ENCODE results near the gene CAMTA1.
A peak's percentile ranks its signal among the peaks of the same experiment; 100 is the strongest.
"Not testable (repeated sequence)": the region's sequence is repeated elsewhere in the genome, so short reads cannot be mapped to it uniquely, and the experiment has no call there.

CAMTA1 gene

DNA sequence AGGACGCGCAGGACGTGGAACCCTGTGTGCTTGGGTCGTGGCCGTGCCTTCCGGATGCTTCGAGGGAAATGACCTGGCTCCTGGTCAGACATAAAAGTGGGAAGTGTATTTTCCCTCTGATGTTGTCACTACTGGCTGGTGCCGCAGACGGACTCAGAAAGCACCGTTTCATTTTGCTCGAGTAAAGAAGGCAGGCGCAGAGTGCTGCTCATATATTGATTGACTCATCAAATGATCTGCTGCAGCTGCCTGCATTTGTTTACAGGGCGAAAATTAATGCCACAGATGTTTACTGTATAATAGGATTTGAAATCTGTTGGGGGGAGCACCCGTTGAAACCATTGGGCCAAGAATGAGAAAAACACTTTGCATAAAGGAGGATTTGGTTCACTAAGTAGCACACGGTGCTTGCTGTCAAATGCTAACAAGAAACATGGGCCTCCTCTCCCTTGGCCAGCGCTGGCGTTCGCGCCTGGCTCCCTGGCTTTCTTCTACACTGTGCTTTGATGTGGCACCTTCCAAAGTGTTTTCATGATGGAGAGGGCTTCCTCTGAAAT, 365.5 kb downstream of the CAMTA1 start:
- no peak for DNase-seq (ENCODE audit: low spot score)

DNA sequence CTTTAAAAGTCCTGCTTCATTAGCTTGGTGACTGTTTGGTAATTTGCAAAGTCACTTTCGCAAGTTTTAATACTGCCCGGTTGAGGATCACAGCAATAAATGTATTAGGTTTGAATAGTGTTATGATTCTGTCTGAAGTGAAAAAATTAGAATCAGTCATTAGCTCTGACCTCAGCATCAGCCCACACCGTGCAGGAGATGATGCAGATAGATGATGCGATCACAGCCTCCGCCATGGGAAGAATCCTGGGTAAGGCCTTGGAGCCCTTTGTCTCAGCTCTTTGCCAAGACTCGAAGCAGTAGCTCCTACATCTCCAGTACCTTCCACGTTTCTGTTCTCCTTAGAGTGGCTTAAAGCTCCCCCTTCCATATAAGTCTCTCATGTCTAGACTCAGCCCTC, 366.7 kb downstream of the CAMTA1 start:
- no peak for DNase-seq (ENCODE audit: low spot score)

DNA sequence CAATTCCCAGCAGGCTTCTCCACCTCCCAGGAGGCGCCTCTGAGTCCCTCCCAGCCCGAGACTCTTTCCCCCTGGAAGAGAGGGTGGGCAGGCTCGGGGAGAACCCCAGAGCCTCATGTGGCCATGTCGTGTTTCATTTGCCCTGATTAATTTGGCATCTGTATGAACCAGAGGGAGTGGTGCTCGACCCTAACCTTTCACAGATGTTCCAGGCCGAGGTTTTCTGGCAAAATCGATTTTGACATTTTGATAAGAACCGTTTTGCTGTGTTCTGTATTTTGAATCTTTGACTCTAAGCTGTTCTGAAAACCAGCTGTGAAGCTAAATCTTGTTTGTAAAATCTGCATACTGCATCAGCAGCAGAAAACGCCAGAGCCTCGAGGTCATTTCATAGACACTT, 367.4 kb downstream of the CAMTA1 start:
- DNase-seq (ENCODE audit: low spot score) = no peak

DNA sequence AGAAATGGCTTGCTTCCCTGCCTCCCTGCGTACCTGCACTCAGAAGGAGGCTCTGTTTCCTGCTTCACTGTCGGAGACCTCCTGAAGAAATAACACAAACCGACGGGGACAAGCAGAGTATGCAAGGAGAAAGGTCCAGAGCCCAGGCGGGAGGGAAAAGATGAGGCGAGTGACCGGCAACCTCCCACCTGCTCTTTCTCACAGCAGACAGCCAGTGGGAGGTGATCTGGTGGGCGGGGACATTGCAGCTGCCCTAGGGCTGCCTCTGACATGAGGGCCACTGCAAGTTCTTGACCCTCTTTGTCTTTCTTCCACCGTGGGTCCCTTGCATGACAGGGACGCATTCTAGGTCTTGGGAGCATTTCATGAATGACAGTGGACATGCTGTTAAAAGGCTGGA, 368.2 kb downstream of the CAMTA1 start:
- no peak for DNase-seq (ENCODE audit: low spot score)

DNA sequence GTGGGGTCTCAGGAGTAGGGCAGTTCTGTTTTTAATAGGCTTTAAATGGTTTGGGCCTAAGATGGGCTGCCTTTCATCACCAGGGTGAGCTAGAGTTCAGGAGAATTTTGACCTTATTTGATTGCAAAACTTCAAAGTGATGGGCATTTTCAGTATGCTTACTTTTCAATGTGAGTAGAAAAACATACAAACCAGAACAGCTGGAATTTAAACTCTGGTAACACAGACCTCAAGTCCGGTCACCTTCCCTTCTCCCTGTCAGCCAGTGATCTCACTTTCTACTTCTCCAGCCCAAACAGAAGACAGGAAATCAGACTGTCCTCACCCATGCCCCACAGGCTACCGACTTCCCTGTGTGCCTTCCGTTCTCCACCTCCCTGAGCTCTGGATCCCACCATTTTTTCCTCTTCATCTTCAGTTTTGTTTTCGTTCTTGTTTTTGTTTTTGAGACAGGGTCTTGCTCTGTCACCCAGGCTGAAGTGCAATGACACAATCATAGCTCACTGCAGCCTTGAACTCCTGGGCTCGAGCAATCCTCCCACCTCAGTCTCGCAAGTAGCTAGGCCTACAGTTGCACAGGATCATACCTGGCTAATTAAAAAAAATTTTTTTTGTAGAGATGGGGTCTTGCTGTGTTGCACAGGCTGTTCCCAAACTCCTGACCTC, 374.0 kb downstream of the CAMTA1 start:
- DNase-seq (ENCODE audit: low spot score) = no peak

DNA sequence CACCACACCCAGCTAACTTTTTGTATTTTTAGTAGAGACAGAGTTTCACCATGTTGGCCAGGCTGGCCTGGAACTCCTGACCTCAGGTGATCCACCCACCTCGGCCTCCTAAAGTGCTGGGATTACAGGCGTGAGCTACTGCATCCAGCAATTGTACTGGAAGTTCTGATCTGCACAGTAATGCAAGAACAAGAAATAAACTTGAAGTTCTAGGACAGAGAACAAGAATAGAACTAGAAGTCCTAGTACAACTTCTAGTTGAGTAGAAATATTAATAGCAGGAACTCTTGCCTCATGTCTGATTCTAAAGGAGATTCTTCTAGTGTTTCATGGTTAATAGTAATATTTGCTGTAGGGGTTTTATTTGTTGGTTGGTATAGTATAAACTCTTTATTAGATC, 383.3 kb downstream of the CAMTA1 start:
- DNase-seq (ENCODE audit: low spot score) = not testable (repeated sequence)

DNA sequence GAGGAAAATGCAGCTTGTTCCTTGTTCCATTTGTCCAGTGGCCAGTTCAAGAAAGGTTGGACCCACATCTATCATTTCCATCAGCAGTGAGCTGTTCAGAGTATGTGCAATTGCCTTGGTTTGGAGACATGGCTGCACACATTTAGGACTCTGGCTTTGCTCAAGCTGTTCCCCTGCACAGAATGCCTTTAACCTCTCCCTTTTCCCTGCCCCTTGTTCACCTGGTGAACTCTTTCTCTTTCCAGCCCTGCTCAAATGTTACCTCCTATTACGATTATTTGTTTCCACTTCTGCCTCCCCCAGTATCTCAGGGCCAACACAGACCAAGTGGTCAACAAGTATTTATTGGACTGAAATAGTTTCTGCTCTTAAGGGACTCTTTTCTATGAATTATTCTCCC, 385.9 kb downstream of the CAMTA1 start:
- no peak for DNase-seq (ENCODE audit: low spot score)

DNA sequence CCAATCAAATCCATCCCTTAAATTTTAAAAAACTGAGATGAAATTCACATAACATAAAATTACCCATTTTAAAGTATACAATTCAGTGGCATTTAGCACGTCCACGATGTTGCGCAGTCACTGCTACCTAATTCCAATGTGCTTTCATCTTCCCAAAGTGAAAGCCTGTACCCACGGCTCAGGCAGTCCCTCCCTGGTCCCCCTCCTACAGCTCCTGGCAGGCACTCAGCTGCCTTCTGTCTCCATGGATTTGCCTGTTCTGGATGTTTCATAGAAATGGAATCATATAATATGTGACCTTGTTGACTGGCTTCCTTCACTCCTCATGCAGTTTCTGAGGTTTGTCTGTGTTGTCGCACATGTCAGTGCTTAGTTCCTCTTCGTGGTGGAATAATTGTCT, 386.3 kb downstream of the CAMTA1 start:
- DNase-seq (ENCODE audit: low spot score) = peak; percentile 14

DNA sequence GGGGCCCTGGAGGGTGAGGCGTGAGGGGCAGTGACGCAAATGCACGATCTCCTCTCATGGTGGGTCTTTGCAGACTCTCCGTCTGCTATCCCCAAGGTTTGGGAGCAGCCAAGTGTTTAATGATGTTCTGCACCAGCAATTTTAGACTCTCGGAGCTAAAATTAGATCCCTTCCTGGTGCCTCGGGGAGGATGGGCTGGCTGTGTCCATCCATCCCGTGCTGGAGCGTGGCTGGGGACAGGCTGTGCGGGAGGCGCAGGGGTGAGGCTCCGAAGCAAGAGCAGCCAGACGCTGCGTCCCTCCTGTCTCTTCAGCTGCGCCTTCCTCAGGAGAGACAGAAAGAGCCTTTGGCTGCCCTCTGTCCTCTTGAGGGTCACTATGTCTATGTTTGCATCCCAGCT, 387.6 kb downstream of the CAMTA1 start:
- DNase-seq (ENCODE audit: low spot score) = no peak

DNA sequence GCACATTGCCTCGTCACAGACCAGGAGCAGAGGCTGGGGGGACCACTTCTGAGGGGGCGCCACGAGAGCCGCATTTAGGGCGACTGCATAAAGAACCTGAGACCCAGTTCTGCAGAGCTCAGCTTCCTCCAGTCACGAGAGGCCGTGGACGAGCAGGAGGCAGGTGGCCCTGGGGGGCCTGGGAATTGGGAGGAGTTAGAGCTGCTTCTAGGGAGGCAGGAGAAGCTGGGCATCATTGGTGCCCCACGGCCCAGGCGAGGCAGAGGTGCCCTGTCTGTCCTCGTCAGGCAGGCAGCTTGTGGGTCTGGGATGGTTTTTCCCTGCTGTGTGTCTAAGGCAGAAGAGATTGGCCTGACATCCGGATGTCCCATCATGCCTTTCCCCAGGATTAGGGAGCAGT, 389.3 kb downstream of the CAMTA1 start:
- no peak for DNase-seq (ENCODE audit: low spot score)

DNA sequence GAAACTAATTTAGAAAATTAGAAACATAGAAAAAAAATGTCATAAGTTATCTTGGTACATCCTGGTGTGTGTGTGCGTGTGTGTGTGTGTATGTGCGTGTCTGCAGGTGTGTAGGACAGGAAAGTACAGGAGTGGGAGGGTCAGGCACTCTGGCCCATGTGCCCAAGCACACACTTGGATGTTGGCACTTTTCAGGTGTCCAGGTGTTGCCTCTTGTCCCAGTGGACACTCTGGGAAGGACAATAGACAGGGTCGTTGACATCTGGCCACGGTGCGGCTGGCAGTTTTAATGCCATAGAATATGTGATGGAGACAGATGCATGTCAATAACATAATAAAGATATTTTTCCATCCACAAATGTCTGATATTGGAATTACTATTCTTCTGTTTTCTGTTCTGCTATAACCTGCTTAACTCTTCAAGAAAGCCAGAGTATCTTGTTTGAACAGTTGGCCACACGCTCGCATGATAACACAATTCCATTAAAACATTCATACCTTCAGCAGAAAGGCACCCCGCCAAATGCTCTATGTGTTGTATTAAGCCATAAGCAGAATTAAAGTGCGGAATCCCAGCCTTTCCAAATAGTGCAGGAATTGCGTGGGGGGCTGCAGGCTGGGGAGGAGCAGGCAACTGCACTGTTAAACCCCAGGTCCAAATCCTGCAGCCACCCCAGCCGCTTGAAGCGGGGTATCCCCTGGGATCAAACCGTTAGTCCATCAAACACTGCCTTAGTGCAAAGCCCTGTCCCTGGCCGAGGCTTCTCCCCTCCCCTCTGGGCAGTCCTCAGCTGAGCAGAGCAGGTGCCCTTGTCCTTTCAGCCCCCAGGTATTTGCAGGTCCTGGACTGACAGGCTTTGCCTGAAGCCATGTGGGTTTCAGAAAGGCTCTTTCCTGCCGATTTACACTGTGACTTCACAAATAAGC, 390.0 kb downstream of the CAMTA1 start:
- DNase-seq (ENCODE audit: low spot score) = no peak

DNA sequence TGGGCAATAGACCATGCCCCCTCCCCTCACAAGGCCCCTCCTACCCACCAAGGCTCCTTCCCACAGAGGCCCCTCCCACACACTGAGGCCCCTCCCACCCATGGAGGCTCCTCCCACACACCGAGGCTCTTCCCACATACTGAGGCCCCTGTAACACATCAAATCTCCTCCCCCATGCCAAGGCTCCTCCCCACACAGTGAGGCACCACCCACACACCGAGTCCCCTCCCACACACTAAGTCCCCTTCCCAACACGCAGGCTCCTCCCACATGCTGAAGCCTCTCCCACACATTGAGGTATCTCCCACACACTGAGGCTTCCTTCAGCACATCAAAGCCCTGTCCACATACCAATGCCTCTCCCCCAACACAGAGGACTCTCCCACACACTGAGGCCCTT, 391.8 kb downstream of the CAMTA1 start:
- DNase-seq (ENCODE audit: low spot score) = no peak

DNA sequence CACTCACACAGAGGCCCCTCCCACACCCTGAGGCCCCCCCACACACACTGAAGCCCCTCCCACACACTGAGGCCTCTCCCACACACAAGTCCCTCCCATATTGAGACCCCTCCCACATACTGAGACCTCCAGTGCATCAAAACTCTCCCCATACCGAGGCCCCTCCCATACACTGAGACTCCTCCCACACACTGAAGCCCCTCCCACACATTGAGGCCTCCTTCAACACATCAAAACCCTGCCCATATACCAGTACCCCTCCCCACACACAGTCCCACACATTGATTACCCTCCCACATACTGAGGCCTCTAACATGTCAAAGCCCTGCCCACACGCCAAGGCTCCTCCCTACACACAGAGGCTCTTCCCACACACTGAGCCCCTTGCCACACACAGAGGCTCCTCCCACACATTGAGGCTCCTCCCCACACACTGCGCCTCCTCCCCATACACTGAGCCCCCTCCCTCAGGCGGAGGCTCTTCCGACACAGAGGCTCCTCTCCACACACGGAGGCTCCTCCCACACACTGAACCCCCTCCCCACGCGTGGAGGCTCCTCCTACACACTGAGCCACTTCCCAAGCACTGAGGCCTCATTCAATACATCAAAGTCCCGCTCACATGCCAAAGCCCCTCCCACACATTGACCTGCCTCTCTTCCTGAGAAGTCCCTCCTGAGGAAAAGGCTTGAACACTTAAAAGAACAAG, 392.3 kb downstream of the CAMTA1 start:
- DNase-seq (ENCODE audit: low spot score) = no peak

DNA sequence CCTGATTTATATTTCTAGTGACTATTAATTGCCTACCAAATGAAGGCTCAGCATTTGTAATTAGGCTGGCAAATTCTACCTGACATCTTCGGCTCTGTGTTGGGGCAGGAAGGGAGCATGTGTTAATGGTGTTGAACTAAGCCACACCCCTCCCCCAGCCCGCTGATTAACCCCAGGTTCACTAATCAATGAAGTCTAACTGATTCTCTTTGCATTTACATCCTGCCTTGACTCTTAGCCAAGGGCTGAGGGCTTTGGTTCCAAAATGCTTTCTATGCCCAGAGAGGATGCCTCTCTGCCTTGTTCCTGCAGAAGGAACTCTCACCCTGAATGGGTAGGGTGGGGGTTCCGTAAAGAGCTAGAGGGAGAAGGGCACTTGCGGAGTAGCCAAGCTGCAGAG, 393.1 kb downstream of the CAMTA1 start:
- no peak for DNase-seq (ENCODE audit: low spot score)

DNA sequence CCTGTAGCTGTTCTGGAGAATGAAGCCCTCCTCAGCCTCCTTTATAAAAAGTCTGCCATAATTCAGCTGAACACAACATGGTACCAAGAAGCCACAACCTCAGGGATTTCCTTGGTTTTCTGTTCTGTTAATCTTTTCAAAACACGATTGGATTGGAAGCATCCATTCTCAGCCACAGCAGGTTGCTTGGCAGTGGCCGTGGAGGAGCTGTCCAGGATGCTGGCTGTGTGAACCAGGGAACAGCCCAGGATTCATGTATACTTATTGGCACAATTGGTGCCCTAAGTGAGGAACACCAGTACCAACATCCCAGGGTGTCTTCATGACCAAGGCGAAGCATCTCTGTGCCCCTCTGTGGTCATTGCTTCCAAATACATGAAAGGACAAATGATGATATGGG, 393.5 kb downstream of the CAMTA1 start:
- DNase-seq (ENCODE audit: low spot score) = no peak

DNA sequence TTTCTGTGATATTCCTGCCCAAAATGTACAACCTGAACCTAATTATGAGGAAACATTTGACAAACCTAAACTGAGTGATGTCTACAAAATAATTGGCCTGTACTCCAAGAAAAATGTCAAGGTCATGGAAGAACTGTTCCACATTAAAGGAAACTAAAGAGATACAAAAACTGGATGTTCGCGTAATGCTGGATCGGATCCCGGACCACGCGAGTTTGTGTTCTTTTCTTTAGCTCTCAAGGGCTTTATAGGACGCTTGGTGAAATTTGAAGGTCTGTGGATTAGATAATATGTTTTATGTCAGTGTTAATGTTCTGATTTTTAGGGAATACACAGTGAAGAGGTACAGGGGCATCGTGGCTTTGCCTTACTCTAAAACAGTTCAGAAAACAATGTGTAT, 400.5 kb downstream of the CAMTA1 start:
- no peak for DNase-seq (ENCODE audit: low spot score)

DNA sequence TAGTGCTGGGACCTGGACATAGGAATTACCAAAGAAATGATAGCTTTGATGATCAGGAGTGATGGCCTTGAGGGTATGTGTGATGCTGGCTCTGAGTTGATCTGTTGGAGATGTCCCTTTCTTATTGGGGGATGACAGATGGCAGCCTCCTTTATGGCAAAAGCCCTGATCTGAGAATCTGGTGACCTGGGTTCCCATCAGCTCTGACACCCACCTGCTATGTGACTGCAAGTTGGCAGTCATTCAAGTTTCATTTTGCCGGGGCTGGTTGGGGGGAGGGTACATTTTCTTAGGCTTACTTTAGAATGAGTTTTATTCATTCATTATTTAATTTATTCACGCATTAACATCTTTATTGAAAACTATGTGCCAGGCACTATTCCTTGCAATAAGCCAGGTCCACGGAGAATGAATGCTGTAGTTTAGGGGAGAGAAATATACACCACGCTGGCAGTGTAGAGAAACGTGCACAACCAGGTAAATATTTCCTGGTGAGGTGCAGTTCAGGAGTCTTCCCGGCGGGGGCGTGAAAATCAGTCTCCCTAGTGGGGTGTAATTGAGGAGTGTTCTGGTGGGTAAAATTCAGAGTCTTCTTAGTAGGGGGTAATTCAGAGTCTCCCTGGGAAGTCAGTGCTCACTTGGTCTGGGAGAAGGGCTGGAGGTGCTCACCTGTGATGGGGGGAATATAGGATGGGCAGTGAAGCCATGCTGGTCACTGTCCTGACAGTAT, 401.3 kb downstream of the CAMTA1 start:
- DNase-seq (ENCODE audit: low spot score) = no peak

DNA sequence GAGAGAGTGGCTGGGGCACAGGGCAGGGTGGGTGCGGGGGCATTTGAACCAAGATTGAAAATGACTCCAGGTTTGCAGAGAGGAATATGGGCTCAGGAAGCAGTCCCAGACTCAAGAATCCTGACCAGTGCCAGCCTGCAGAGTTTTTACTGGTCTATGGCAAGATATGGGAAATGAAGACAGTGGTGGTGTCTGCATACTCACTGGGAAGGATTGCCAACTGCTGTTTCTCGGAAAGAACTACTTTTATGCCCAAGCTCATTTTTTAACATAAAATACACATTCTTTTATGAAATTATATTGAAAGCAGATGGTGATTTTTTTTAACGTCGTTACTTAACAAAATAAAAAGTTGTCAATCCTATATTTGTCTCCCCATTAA, 401.8 kb downstream of the CAMTA1 start:
- DNase-seq (ENCODE audit: low spot score) = no peak

DNA sequence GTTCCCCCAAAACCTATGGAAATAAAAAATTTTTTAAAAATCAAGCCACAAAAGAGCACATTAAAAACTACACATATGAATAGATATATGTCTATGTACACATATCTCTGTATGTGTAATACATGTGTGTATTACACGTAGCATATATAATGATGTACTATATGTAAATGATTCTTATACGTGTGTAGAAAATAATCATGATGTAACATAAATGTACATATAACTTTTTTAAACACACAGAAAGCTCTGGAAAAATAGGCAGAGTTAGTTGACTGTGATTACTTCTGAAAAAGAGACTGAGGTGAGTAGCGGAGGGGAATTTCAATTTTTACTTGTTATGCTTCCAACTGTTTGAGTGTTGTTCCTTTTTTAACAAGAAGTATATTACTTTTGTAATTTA, 405.0 kb downstream of the CAMTA1 start:
- no peak for DNase-seq (ENCODE audit: low spot score)

DNA sequence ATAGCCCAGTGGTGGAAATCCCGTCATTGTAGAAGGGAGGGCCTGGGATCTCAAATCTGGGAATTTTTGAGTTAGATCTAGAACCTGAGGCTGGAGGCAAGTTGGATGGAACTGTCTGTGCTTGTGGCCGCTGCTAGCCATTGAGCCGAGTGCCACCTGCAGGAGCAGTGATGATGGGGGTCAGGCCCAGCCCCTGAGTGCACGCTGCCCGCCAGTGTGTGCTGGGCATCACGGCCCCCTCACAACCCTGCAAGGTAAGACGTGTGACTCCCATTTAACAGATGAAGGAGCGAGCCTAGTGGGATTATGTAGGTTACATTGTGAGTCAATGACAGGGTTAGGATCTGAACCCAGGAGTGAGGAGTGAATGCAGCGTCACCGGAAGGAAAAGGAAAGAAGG, 407.2 kb downstream of the CAMTA1 start:
- DNase-seq (ENCODE audit: low spot score) = no peak

DNA sequence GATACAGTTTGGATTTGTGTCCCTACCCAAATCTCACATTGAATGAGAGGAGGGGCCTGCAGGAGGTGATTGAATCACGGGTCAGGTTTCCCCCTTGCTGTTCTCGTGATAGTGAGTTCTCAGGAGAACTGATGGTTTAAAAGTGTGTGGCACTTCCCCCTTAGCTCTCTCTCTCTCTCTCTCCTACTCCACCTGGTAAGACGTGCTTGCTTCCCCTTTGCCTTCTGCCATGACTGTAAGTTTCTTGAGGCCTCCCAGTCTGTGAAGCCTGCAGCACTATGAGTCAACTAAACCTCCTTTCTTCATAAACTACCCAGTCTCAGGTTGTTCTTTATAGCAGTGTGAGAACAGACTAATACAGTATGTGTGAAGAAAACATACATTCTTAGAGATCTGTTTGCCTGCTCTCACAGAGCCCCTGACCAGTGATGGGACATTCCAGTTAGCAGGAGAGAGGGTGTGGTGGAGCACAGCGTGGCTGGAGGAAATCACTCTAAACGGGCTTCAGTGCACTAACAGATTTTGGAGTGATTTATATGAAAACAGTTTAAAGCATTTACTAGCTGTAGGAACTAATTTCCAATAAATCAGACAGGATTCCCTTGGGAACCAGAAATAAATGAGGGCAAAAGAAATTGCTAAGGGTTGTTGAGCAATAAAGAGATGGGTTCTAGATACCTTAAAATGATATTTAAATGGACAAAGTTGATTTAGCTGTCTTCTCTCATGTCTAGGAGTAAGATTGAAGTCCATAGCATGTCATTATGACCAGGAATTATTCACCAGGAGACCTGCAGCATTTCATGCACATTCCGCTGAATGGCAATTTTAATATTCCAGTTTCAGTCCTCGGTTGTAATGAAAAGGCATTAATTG, 411.0 kb downstream of the CAMTA1 start:
- DNase-seq (ENCODE audit: low spot score) = no peak

Data from pons (tissue), 1 donor.